Panc1 (cell line): ENCODE measurements around the gene ANO9. TPM values are rescaled to one million over a fixed set of nuclear protein-coding genes. Genes with fewer than 3 reads are reported as not detected.

ENCODE experiments used
- ATAC-seq: fragments of 200-7000 bp; cut with Tn5 transposase; 2 replicates; pipeline ENCODE4 v1.9.1; 2020; ENCODE audit warnings: mild to moderate bottlenecking, moderate library complexity
- BruUV-seq: library from RNA; stranded (reverse); fragments of 400-500 nt; replicated peaks from 2 replicates; lab custom pipeline; 2021; lab: Mats Ljungman, UMichigan
- CTCF ChIA-PET: fragments of 300-600 bp; sonication (Branson Sonifier 250); formaldehyde crosslinking; loops from one replicate; lab custom pipeline; 2022; ENCODE audit warnings: antibody characterized with exemption; lab: Charles Lee
- POLR2A ChIA-PET: fragments of 300-600 bp; sonication (Branson Sonifier 250); formaldehyde crosslinking; loops from one replicate; lab custom pipeline; 2022; ENCODE audit warnings: antibody characterized with exemption; lab: Charles Lee
- DNase-seq: peaks from one replicate; pipeline ENCODE4 v3.0.0-alpha.2; 2010; ENCODE audit warnings: low read depth, low spot score
- H3K27ac ChIP-seq: 2 replicates; pipeline ENCODE4 v1.5.1; 2011; ENCODE audit warnings: mild to moderate bottlenecking, low read length, inconsistent platforms
- H3K27me3 ChIP-seq: fragments of 200-500 bp; sonication (Bioruptor generic); 2 replicates; pipeline ENCODE4 v1.6.0; 2014; ENCODE audit warnings: low read length, inconsistent platforms; ENCODE audit not compliant: control insufficient read depth, insufficient read depth
- H3K36me3 ChIP-seq: fragments of 200-500 bp; sonication (Bioruptor generic); 2 replicates; pipeline ENCODE4 v1.5.1; 2014; ENCODE audit warnings: inconsistent platforms, mild to moderate bottlenecking, low read length, moderate library complexity; ENCODE audit not compliant: control insufficient read depth, insufficient read depth
- H3K4me1 ChIP-seq: 2 replicates; pipeline ENCODE4 v1.5.1; 2011; ENCODE audit warnings: inconsistent platforms, mild to moderate bottlenecking, low read length, moderate library complexity; ENCODE audit not compliant: control insufficient read depth, insufficient read depth
- H3K4me3 ChIP-seq, 2 experiments: 2 replicates each; pipeline ENCODE4 v1.5.1; 2011 to 2012; ENCODE audit warnings: low read depth in 2 of 2, low read length in 2 of 2, mild to moderate bottlenecking in 2 of 2, inconsistent platforms in 1 of 2, moderate library complexity in 1 of 2
- H3K9me3 ChIP-seq: fragments of 200-500 bp; sonication (Bioruptor generic); 2 replicates; pipeline ENCODE4 v1.5.1; 2014; ENCODE audit warnings: low read depth, mild to moderate bottlenecking, inconsistent platforms, low read length, moderate library complexity; ENCODE audit not compliant: control insufficient read depth, insufficient read depth
- CTCF ChIP-seq: fragments of 450-650 bp; IDR thresholded peaks from 2 replicates; pipeline ENCODE4 v1.5.1; 2017; ENCODE audit warnings: mild to moderate bottlenecking
- POLR2AphosphoS5 ChIP-seq: IDR thresholded peaks from 2 replicates; pipeline ENCODE4 v1.6.1; 2012; ENCODE audit warnings: mild to moderate bottlenecking, low read depth, low read length, moderate library complexity
- REST ChIP-seq, 2 experiments: IDR thresholded peaks; 2 replicates each; pipeline ENCODE4 v1.6.1; 2011 to 2012; ENCODE audit warnings: low read depth in 2 of 2, control low read depth in 1 of 2, low read length in 1 of 2, mild to moderate bottlenecking in 1 of 2, moderate library complexity in 1 of 2; ENCODE audit not compliant: insufficient read depth in 1 of 2
- SIN3A ChIP-seq: IDR thresholded peaks from 2 replicates; pipeline ENCODE4 v1.6.1; 2012; ENCODE audit warnings: low read depth, mild to moderate bottlenecking, low read length, moderate library complexity, borderline replicate concordance; ENCODE audit not compliant: insufficient read depth
- TCF7L2 ChIP-seq: IDR thresholded peaks from 2 replicates; pipeline ENCODE4 v1.6.1; 2011; ENCODE audit warnings: mild to moderate bottlenecking, low read depth, low read length, inconsistent platforms
- in situ Hi-C: cut with HindIII; loops from 2 replicates; pipeline ENCODE4 v1.10.0; 2016; ENCODE audit warnings: low sequenced_read_pairs, low pct_unique_long_range_greater_than_20kb
- intact Hi-C: fragments of 100-400 bp; cut with micrococcal nuclease; formaldehyde crosslinking; loops from one replicate; pipeline ENCODE4 v1.10.0; 2022; ENCODE audit not compliant: unreplicated experiment
- total RNA-seq: library from RNA; stranded (reverse); gene quantifications from one replicate; pipeline ENCODE4 v1.2.1, GENCODE V29; 2021; ENCODE audit not compliant: unreplicated experiment

Gene ANO9
- total RNA-seq, 1 experiment from 2014 or later: 61.4 TPM

- no peaks in the 10 kb centered on the region for H3K36me3 ChIP-seq
- ATAC-seq: peak; percentile 15; the same call in 1 of the 2 replicates
- H3K27me3 ChIP-seq: no peaks in the 10 kb centered on the region
- DNase-seq: no peak
- TF ChIP-seq TCF7L2 (no peak), SIN3A (no peak), POLR2AphosphoS5 (no peak), REST (IDR thresholded peaks at IDR 0.05; ENCODE audit: insufficient read depth in 1 of 2, low read depth in 2 of 2, low read length in 1 of 2) (no peak), CTCF (no peak)
- POLR2A ChIA-PET: no interaction called here
- BruUV-seq: no TSS peak
- H3K4me1 ChIP-seq: peaks cover 38% of the 10 kb centered on the region
- H3K27ac ChIP-seq: peak overlapping the region; percentile 60
- intact Hi-C loops: no loop called here
- in situ Hi-C loops: no loop called here
- CTCF ChIA-PET: interaction anchor here (1.3 kb wide), 1 partner anchor 36 kb away, joined by 3 read pairs; no protein-coding TSS in a partner anchor
- H3K9me3 ChIP-seq: no peaks in the 10 kb centered on the region
- H3K4me3 ChIP-seq: no peak overlapping the region
Observed at GRCh38 chr11:442611-443081, 835 bp upstream of the ANO9 start.

GRCh38 chr11:441043-441417 is 781 bp downstream of the ANO9 start:
- DNase-seq (no peak), ATAC-seq (no peak; the same call in 1 of the 2 replicates)
- no TSS peak for BruUV-seq
- Histone ChIP-seq H3K27ac (no peak overlapping the region), H3K27me3 (no peaks in the 10 kb centered on the region), H3K9me3 (no peaks in the 10 kb centered on the region), H3K4me3 (peak overlapping the region; percentile 23 to 47), H3K36me3 (no peaks in the 10 kb centered on the region), H3K4me1 (peaks cover 27% of the 10 kb centered on the region)
- CTCF ChIA-PET: no interaction called here
- POLR2A ChIA-PET: no interaction called here
- in situ Hi-C loops (no loop called here), intact Hi-C loops (no loop called here)
- TF ChIP-seq POLR2AphosphoS5 (no peak), REST (IDR thresholded peaks at IDR 0.05; ENCODE audit: insufficient read depth in 1 of 2, low read depth in 2 of 2, low read length in 1 of 2) (no peak), TCF7L2 (no peak), SIN3A (no peak)
